WTC11 (cell line): Measurements from ENCODE around the gene FNDC3B. TPM values are rescaled to one million over a fixed set of nuclear protein-coding genes. Genes with fewer than 3 reads are reported as not detected.
"Not testable (repeated sequence)": the region's sequence is repeated elsewhere in the genome, so short reads cannot be mapped to it uniquely, and the experiment has no call there.

Source experiments
- ATAC-seq: fragments of 200-7000 bp; cut with Tn5 transposase; 2 replicates; pipeline ENCODE4 v1.10.0; 2021; ENCODE audit warnings: mild to moderate bottlenecking, moderate library complexity
- CTCF ChIA-PET: fragments of 300-600 bp; sonication (Branson Sonifier 250); formaldehyde crosslinking; loops from one replicate; lab custom pipeline; 2021; ENCODE audit warnings: antibody characterized with exemption; lab: Charles Lee
- POLR2A ChIA-PET: fragments of 350-600 bp; sonication (Branson Sonifier 250); formaldehyde crosslinking; loops from one replicate; lab custom pipeline; 2021; ENCODE audit warnings: antibody characterized with exemption; lab: Charles Lee
- DNase-seq: peaks from one replicate; pipeline ENCODE4 v3.0.0; 2021; ENCODE audit warnings: low spot score
- H3K27ac Mint-ChIP-seq: 2 replicates; pipeline ENCODE4 v1.8.0; 2021; ENCODE audit warnings: mixed read lengths
- H3K27me3 Mint-ChIP-seq: 2 replicates; pipeline ENCODE4 v1.8.0; 2021; ENCODE audit warnings: low read depth, mild to moderate bottlenecking, moderate library complexity, mixed read lengths
- H3K36me3 Mint-ChIP-seq: 2 replicates; pipeline ENCODE4 v1.8.0; 2021; ENCODE audit warnings: mixed read lengths
- H3K4me1 Mint-ChIP-seq: 2 replicates; pipeline ENCODE4 v1.8.0; 2022; ENCODE audit warnings: mixed read lengths
- H3K4me3 Mint-ChIP-seq: 2 replicates; pipeline ENCODE4 v1.8.0; 2021; ENCODE audit warnings: mild to moderate bottlenecking, moderate library complexity, mixed read lengths
- H3K9me3 Mint-ChIP-seq: 2 replicates; pipeline ENCODE4 v1.8.0; 2021; ENCODE audit warnings: mixed read lengths
- ATF2 ChIP-seq: sonication (generic); formaldehyde crosslinking; IDR thresholded peaks from 2 replicates; pipeline ENCODE4 v1.8.1; 2022; ENCODE audit warnings: low read depth, missing genetic modification reagents, borderline replicate concordance
- CDX4 ChIP-seq: fragments of 250-450 bp; sonication (Bioruptor Pico); IDR thresholded peaks from 2 replicates; pipeline ENCODE4 v1.9.0; 2021; ENCODE audit warnings: moderate library complexity, mild to moderate bottlenecking, inconsistent platforms, borderline replicate concordance
- ERG ChIP-seq: fragments of 250-450 bp; sonication (Bioruptor Pico); IDR thresholded peaks from 2 replicates; pipeline ENCODE4 v1.8.0; 2021; ENCODE audit warnings: mild to moderate bottlenecking
- GRHL2 ChIP-seq: fragments of 250-450 bp; sonication (Bioruptor Pico); IDR thresholded peaks from 2 replicates; pipeline ENCODE4 v1.8.0; 2022; ENCODE audit warnings: mild to moderate bottlenecking, moderate library complexity; ENCODE audit not compliant: insufficient replicate concordance, severe bottlenecking
- GTF2I ChIP-seq: fragments of 250-450 bp; sonication (Bioruptor Pico); conservative IDR thresholded peaks from 2 replicates; pipeline ENCODE4 v1.4.0; 2021; ENCODE audit warnings: mild to moderate bottlenecking
- JAZF1 ChIP-seq: fragments of 250-450 bp; sonication (Bioruptor Pico); IDR thresholded peaks from 2 replicates; pipeline ENCODE4 v1.9.0; 2021; ENCODE audit warnings: moderate library complexity, mild to moderate bottlenecking, inconsistent platforms
- MLX ChIP-seq: sonication (generic); formaldehyde crosslinking; IDR thresholded peaks from 2 replicates; pipeline ENCODE4 v1.8.1; 2023; ENCODE audit warnings: mild to moderate bottlenecking, missing genetic modification reagents, moderate library complexity
- MXD4 ChIP-seq: fragments of 250-450 bp; sonication (Bioruptor Pico); IDR thresholded peaks from 2 replicates; pipeline ENCODE4 v1.8.0; 2021; ENCODE audit warnings: mild to moderate bottlenecking, moderate library complexity, borderline replicate concordance
- USF1 ChIP-seq: sonication (generic); formaldehyde crosslinking; IDR thresholded peaks from 2 replicates; pipeline ENCODE4 v1.8.0; 2022; ENCODE audit warnings: mild to moderate bottlenecking, missing genetic modification reagents
- ZNF532 ChIP-seq: fragments of 250-450 bp; sonication (Bioruptor Pico); IDR thresholded peaks from 2 replicates; pipeline ENCODE4 v1.9.0; 2021; ENCODE audit warnings: mild to moderate bottlenecking, borderline replicate concordance
- total RNA-seq: library from RNA; stranded (reverse); gene quantifications from 3 replicates; pipeline ENCODE4 v1.2.3, GENCODE V29; 2021

Gene FNDC3B
- total RNA-seq, 1 experiment from 2014 or later: 42.8 TPM

GRCh38 chr3:172042136-172042662 lies 2.8 kb downstream of the FNDC3B start (continued):
- TF ChIP-seq MLX (CRISPR knock-in tag) (no peak), ERG (CRISPR knock-in tag) (no peak), JAZF1 (CRISPR knock-in tag) (no peak)
- TF ChIP-seq, all 79 proteins: peak for 0

- H3K27ac Mint-ChIP-seq: peak overlapping the region; percentile 34; the same call in 1 of the 2 replicates
- POLR2A ChIA-PET: interaction anchor here (0.6 kb wide), 1 partner anchor 13 kb away, joined by 3 read pairs; no protein-coding TSS in a partner anchor
- ATAC-seq: not testable (repeated sequence)
Observed at GRCh38 chr3:172042663-172043179, 3.3 kb downstream of the FNDC3B start.

GRCh38 chr3:172043233-172043632 lies 3.9 kb downstream of the FNDC3B start:
- no peaks in the 10 kb centered on the region for H3K36me3 Mint-ChIP-seq
- CTCF ChIA-PET: interaction anchor here (0.7 to 1.0 kb wide), 3 partner anchors 14 to 291 kb away, joined by 3 to 4 read pairs (median 3); no protein-coding TSS in a partner anchor
- no peak for ATAC-seq
- no peak for TF ChIP-seq ZNF532 (CRISPR knock-in tag)
- TF ChIP-seq CDX4 (CRISPR knock-in tag): no peak
- TF ChIP-seq USF1 (CRISPR knock-in tag): no peak
- TF ChIP-seq ATF2: no peak
- no peak for TF ChIP-seq GRHL2 (CRISPR knock-in tag)
- TF ChIP-seq GTF2I: no peak
- TF ChIP-seq MXD4 (CRISPR knock-in tag): no peak
- TF ChIP-seq, all 79 proteins: peak for 0
- POLR2A ChIA-PET: no interaction called here
- no peaks in the 10 kb centered on the region for H3K9me3 Mint-ChIP-seq
- peaks cover 63% of the 10 kb centered on the region for H3K4me1 Mint-ChIP-seq
- no peaks in the 10 kb centered on the region for H3K27me3 Mint-ChIP-seq
- no peak overlapping the region for H3K27ac Mint-ChIP-seq
- DNase-seq: no peak
- no peak overlapping the region for H3K4me3 Mint-ChIP-seq

More at GRCh38 chr3:172042663-172043179, 3.3 kb downstream of the FNDC3B start:
- H3K4me1 Mint-ChIP-seq: peaks cover 67% of the 10 kb centered on the region
- CTCF ChIA-PET: interaction anchor here (1.0 to 1.4 kb wide), 3 partner anchors 24 to 291 kb away, joined by 3 to 4 read pairs (median 3); no protein-coding TSS in a partner anchor
- not testable (repeated sequence) for H3K4me3 Mint-ChIP-seq, DNase-seq, H3K27me3 Mint-ChIP-seq, H3K36me3 Mint-ChIP-seq, H3K9me3 Mint-ChIP-seq
